Stimulated activated CD8-positive, alpha-beta memory T cell treated with anti-CD3 and anti-CD28 coated beads, Interleukin-7, amount 100 ng/mL, for 48 hours (primary cell): ENCODE measurements around the gene LACRT.
"Not testable (repeated sequence)": the region's sequence is repeated elsewhere in the genome, so short reads cannot be mapped to it uniquely, and the experiment has no call there.

Experiments used
- DNase-seq, 2 donors: peaks; one replicate each; pipeline ENCODE4 v3.0.0-alpha.2; 2020; ENCODE audit warnings: low read depth in 1 of 2; ENCODE audit errors: extremely low read depth in 1 of 2

The LACRT gene

GRCh38 chr12:54641089-54641488, 6.4 kb upstream of the LACRT start:
- DNase-seq: no peak

GRCh38 chr12:54639112-54639511, 4.4 kb upstream of the LACRT start:
- not testable (repeated sequence) for DNase-seq

- DNase-seq: no peak
Observed at GRCh38 chr12:54631988-54632728, 2.5 kb downstream of the LACRT start.

GRCh38 chr12:54631551-54631950, 3.1 kb downstream of the LACRT start:
- DNase-seq: no peak

- DNase-seq: no peak
Observed at GRCh38 chr12:54629925-54630324, 4.8 kb downstream of the LACRT start.

- no peak for DNase-seq
Observed at GRCh38 chr12:54628186-54628846, 6.4 kb downstream of the LACRT start.

- DNase-seq: no peak
Observed at GRCh38 chr12:54627304-54627703, 7.4 kb downstream of the LACRT start.

- no peak for DNase-seq
Observed at GRCh38 chr12:54625598-54625997, 9.1 kb downstream of the LACRT start.

GRCh38 chr12:54624315-54625279, 10.1 kb downstream of the LACRT start:
- no peak for DNase-seq

- no peak for DNase-seq
Observed at GRCh38 chr12:54622463-54623183, 12.1 kb downstream of the LACRT start.

- DNase-seq: no peak
Observed at GRCh38 chr12:54616933-54617680, 17.6 kb downstream of the LACRT start.

- DNase-seq: no peak
Observed at GRCh38 chr12:54612225-54612750, 22.4 kb downstream of the LACRT start.

- DNase-seq: no peak
Observed at GRCh38 chr12:54611715-54612149, 23.0 kb downstream of the LACRT start.

- no peak for DNase-seq
Observed at GRCh38 chr12:54608769-54609168, 25.9 kb downstream of the LACRT start.

- DNase-seq: no peak
Observed at GRCh38 chr12:54608156-54608555, 26.5 kb downstream of the LACRT start.

- DNase-seq: no peak
Observed at GRCh38 chr12:54606556-54606955, 28.1 kb downstream of the LACRT start.

- DNase-seq: no peak
Observed at GRCh38 chr12:54605138-54605970, 29.3 kb downstream of the LACRT start.

- no peak for DNase-seq
Observed at GRCh38 chr12:54604436-54604835, 30.3 kb downstream of the LACRT start.

GRCh38 chr12:54603872-54604271, 30.8 kb downstream of the LACRT start:
- DNase-seq: no peak
